ENCODE measurements around the gene ITPK1.

- no peak for TF ChIP-seq POLR2A (IDR thresholded peaks at IDR 0.05; ENCODE audit: low read depth, low read length)
- TF ChIP-seq CUX1 (IDR thresholded peaks at IDR 0.05; ENCODE audit: insufficient replicate concordance, low read depth, low read length), result no peak
- TF ChIP-seq ZBTB40 (IDR thresholded peaks at IDR 0.05; ENCODE audit: borderline replicate concordance), result no peak
- no peak for TF ChIP-seq CTCF (IDR thresholded peaks at IDR 0.05 in 2 of 3, conservative IDR thresholded peaks at IDR 0.05 in 1 of 3; ENCODE audit: control insufficient read depth in 2 of 3, extremely low read depth in 1 of 3, insufficient read depth in 1 of 3, low read depth in 3 of 3, low read length in 3 of 3)
- no peak for TF ChIP-seq ZBED1 (IDR thresholded peaks at IDR 0.05; ENCODE audit: borderline replicate concordance)
- TF ChIP-seq ZZZ3 (IDR thresholded peaks at IDR 0.05; ENCODE audit: control insufficient read depth, insufficient read length, low read depth), result no peak
- no peak for TF ChIP-seq CEBPB (IDR thresholded peaks at IDR 0.05; ENCODE audit: borderline replicate concordance in 1 of 2, low read depth in 2 of 2, low read length in 2 of 2)
- no peak for TF ChIP-seq MTA3 (IDR thresholded peaks at IDR 0.05; ENCODE audit: borderline replicate concordance, low read length)
These were observed 137.3 kb downstream of the ITPK1 start for GRCh38 chr14:92978229-92979021.

All from GM12878 (cell line).